IPS-NIHi7 (cell line): ENCODE measurements around the gene SMTNL2.
"Not testable (repeated sequence)": the region's sequence is repeated elsewhere in the genome, so short reads cannot be mapped to it uniquely, and the experiment has no call there.

Experiments
- DNase-seq: peaks from one replicate; pipeline ENCODE4 v3.0.0; 2012; ENCODE audit warnings: mixed read lengths; ENCODE audit errors: extremely low spot score

SMTNL2 gene

DNA sequence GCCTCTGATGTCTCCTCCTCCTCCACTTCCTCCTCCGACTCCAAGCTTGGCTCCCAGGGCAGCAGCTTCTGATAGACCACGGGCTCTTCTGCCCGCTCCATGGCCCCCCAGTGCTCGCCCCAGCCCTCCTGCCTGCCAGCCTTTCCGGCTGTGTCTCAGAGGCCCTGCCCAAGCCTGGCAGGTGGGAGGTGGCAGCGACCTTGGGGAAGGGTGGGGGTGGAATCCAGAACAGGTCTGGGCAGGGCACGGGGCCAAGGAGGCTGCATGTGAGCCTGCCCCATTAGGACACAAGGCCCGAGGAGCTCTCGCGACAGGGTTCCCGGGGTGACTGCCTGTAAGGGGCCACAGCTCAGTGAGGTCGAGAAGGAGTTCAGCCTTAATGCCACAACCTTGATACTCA is 23.9 kb upstream of the SMTNL2 start, which contains the start of gene GGT6:
TSS of gene GGT6 (minus strand) at position 157 of the 400 bp plus-strand sequence. CDS start at position 101, 56 bp downstream.
- no peak for DNase-seq

DNA sequence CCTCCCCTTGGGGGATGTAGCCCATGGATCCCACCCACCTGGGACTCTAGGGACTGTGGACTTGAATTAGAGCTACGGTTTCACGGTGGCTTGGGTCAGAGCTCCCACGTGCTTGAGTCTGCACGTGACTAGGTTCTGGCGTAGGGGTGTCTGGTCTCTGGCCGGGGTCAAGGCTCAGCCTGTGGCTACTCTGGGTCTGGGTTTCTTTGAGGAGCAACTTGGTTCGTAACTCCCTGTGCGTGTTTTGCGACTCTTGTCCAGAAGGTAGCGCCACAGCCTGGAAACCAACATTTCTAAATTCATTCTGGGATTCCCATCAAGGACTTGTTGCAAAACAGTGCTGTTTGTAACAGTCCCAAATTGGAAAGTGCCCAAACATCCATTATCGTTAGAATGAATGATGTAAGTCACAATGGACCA is 23.5 kb upstream of the SMTNL2 start:
- no peak for DNase-seq

DNA sequence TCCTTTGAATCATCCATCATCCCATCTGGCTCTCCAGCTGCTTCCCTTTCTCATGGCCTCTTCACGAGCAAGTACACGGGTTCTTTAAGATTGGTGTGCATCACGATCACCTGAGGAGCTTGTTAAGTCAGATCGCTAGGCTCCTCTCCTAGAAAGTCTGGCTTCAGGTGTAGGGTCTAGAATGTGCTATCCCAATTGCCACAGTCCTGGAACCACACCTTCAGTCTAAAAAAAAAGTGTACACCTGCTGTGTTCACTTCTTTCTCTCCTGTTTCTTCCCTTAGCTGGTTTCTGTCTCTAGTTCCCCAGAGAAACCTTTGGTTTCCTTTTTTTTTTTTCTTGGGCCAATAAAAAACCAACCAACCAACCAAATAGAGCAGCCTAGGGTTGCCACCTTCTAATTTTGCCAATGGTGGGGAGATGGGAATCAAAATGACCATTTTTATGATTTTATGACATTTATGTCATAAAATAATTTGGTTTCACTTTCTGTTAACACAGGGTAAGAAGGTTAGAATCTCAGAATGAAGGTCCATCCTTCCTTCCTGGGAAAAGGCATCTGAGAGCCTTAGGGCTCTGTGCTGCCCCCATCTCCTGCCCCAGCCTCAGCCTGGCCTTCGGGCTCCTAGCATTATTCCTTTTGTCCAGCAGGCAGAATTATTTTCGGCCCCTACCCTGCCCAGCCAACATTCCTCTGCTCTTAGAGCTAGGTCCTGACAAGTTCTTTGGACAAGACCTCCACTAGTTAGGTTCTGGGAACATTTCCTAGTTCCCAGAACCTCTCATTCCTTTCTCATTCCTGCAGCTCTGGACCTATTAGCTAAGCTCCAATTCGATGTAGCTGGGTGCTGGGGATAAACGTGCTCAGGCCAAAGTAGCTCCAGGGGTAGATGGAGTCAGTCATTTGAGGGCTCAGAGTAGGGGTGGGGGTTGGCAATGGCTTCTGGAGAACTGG is 22.0 kb upstream of the SMTNL2 start:
- no peak for DNase-seq

DNA sequence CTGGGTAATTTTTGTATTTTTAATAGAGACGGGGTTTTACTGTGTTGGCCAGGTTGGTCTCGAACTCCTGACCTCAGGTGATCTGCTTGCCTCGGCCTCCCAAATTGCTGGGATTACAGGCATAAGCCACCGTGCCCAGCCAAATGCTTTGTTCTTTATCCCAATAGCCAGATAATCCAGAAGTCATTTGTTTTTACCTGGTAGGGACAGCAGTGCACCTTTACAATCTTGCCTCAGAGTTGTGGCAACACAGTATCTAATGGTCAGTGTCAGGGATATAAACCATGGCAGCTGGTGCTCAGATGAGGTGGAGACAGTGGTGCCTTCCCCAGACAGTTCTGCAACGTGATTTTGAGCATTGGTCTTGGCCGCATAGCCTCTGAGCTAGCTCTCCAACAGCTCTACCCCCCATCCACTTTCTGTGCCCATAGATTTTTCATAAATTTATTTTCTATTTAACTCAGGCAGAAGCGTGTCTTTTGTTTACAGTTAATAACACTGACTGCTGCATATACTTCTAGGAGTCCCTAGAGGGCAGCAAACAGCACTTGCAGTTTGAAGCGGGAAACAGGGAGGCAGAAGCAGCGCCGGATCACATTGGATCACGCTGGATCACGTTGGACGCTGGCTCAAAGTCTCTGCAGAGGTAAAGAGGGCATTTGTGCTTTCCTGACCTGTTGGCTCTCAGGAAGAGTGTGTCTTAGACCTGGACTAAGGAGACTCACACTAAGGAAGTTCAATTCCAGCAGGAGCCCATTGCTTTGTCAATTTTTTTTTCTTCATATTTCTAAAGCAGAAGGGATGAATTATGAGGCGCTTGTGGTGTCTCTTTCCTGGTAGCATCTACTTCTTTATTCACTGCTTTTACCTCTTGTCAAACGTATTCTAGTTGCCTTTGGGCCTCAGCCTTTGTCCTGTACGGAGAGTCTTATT is 18.9 kb upstream of the SMTNL2 start:
- DNase-seq = peak; percentile 79

DNA sequence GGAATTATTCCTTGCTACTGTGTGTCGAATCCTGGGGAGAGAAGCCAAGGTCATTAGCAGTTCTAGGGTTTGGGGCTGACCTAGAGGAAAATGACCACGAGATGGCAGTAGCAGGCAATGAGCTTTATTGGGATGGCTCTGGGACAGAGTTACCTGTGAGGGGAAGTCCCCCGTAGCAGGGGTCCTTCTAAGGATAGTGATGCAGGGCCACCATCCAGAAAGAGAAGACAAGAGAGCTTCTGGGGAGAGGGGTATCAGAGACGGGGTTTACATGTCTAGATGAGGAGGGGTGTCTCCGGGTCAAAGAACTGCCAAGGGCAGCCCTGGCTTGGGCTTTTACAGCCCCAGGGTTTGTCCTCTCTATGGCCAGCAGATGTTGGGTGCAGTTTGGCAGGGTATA is 17.5 kb upstream of the SMTNL2 start:
- peak; percentile 88 for DNase-seq

DNA sequence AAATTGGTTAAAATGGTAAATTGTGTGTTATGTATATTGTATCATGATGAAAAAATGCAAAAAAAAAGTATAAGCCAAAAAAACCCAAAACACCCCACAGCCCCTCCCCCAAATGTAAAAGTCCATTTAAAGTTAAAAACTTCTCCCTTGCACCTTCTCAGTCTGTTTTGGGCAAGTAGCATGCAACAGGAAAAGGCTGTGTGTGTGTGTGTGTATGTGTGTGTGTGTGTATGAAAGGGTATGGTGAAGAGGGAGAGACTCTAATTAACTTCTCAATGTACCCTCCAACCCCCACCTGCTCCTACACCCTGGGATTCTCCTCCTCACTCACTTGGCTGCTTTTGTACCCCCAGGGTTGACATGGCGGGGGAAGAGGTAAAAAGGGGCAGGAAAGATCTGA is 14.7 kb upstream of the SMTNL2 start:
- DNase-seq = no peak

DNA sequence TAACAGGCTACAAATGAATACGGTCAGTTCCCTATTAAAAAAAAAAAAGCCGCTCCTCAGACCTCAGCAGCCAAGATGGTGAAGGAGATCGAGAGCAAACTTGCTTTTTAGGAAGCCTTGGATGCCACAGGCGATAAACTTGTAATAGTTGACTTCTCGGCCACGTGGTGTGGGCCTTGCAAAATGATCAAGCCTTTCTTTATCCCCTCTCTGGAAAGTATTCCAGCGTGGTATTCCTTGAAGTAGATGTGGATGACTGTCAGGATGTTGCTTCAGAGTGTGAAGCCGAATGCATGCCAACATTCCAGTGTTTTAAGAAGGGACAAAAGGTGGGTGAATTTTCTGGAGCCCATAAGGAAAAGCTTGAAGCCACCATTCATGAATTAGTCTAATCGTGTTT is 12.2 kb upstream of the SMTNL2 start:
- no peak for DNase-seq

DNA sequence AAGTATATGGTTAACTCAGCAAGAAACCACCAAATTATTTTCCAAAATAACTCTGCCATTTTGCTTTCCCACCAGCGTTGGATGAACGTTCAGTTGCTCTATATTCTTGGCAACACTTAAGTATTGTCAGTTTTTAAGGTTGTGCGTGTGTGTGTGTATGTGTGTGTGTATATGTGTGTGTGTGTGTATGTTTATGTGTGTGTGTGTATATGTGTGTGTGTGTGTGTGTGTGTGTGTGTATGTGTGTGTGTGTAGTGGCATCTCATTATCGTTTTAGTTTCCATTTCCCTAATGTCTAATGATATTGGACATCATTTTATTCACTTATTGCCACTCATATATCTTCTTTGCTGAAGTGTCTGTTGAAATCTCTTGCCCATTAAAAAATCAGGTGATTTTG is 11.2 kb upstream of the SMTNL2 start:
- no peak for DNase-seq

DNA sequence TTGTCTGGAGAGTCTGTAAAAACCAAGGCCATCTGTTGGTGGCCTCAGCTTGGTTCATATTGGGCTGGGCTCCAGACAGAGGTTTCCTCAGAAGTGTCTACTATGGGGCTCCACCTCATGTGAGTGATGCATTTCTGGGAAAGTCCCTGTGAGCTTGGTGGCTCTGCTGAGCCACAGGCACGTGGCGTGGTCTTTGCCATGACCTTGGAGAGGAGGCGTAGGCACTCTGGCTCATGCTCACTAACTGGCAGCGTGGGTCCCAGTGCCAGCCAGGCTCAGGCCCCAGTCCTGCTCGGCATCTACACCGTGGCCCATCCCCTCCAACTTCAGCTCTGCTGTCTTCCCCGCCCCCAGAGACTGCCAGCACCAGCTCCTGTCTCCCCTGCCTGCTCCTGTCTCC is 10.7 kb upstream of the SMTNL2 start:
- no peak for DNase-seq

DNA sequence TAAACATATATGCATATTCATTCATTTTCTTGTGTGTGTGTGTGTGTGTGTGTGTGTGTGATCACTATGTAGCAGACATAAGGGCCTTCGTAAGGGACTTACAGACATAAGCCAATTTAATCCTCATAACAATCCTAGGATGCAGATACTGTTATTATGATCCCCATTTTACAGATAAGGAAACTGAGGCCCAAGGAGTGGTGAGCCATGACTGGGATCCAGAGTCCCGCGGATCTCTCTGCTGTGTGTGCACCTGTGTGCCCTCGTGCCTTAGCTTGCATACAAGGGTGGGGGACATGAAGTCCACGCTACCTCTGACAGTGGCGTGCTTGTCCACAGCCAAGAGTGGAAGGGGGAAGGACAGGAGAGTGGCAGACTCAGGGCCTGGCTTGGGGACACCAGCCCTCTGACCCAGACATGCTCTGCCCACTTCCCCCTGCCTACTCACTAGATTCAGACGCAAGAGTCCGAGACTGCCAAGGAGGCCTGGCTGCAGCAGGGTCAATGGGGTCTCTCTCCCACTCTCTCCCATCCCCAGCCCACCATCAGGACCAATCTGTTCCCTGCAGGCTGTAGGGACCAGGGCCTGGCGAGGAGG is 9.8 kb upstream of the SMTNL2 start:
- no peak for DNase-seq

DNA sequence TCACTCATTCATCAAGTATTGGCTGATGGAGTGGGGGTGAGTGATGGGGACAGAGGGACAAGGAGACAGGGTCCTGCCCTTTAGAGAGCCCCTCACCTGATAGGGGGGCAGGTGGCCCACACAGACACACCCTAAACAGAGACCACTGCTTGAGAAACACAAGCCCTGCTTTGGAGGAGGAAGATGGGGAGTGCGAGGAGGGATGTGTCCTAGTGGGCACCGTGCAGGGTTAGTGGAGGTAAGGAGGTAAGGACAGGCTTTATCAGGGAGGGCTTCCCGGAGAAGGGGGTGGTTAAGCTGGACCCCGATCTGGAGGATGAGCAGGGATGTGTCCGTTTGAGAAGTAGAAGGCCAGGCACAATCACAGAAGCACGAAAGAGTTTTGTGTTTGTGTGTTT is 8.2 kb upstream of the SMTNL2 start:
- DNase-seq = no peak

DNA sequence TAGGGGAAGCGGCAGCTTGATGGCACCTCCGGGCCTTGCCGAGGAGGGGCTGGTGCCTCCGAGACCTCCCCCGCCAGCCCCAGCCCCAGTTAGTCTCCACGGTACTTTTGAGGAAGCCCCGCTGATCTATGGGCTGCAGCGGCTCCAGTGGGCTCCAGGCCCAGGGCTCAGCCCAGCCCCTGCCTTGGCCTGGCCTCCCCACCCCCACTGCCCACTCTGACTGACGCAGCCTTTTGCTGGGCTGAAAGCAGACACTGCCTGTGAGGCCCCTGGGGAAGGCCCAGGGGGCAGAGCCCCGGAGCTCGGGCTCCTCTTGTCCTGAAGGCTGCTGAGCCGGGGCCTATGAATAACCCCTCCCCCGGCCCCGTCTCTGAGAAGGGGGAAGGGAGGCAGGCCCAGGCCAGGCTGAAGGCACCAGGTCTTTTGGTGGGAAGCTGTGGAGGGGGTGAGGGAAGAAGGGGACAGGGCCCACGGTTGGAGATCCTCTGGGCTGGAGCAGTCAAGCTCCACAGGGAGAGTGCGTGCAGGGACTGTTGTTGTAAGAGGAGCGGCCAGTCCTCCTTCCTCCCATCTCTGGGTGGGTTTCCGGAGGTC is 7.5 kb upstream of the SMTNL2 start:
- DNase-seq = peak; percentile 86

DNA sequence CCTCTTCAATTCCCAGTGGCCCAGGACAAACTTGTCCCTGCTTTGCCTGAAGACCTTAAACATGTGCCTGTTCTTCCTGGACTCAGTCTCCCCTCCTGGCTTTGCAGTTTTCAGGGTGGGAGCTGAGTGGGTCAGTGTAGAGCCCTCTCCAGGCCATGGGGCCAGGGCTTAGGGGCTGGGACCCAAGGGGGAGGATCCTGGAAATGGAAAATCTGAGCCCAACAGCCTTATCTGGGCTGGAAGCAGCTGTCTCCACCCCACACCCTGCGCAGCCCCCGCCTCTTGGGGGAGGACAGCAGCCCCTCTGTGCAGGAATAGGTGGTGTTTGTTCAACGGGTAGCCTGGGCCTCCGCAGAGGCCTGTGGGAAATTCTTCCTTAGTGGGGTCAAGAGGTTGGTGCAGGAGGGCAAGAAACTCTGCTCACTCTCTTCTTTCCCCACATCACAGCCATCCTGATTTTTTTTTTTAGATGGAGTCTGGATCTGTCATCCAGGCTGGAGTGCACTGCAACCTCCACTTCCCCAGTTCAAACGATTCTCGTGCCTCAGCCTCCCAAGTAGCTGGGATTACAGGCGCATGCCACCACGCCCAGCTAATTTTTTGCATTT is 6.8 kb upstream of the SMTNL2 start:
- DNase-seq = no peak

DNA sequence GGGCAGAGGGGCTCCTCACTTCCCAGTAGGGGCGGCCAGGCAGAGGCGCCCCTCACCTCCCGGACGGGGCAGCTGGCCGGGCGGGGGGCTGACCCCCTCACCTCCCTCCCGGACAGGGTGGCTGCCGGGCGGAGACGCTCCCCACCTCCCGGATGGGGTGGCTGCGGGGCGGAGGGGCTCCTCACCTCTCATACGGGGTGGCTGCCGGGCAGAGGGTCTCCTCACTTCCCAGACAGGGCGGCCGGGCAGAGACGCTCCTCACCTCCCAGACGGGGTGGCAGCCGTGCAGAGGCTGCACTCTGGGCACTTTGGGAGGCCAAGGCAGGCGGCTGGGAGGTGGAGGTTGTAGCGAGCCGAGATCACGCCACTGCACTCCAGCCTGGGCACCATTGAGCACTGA is 6.0 kb upstream of the SMTNL2 start:
- DNase-seq = not testable (repeated sequence)

DNA sequence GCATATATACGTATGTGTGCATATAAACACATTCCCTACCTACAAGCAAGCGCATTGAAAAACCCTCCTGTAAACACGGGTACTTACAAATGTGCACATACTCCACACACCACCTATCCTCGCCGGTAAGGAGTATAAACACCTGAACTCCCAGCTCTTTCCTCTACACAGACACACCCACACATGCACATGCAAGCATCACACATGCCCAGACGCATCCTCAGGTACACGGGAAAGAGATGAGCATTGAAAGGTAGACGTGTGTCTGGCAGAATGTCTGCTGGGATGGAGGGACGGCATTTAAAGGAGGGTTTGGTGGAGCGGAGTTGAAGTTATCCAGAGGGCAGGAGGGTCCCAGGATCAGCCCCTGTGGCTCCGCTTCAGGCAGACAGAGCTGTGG is 4.7 kb upstream of the SMTNL2 start:
- no peak for DNase-seq

DNA sequence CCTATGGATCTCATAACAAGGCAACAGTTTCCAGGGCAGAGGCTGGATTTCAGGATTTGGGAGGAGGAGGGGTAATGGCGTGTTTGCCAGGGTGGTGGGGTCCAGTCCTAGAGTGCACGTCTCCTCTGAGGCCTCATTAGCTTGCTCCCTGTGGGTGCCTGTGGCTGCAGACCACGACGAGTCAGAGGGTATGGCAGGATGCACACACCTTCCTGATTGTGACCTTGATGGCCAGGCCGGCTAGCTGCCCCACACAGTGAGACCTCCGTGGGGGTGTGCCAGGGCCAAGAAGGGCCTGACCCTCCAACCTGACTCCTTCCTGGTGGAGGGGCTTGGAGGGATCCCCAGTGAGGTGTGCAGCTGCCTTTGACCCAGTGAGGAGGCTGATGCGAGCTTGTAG is 4.0 kb upstream of the SMTNL2 start:
- no peak for DNase-seq

DNA sequence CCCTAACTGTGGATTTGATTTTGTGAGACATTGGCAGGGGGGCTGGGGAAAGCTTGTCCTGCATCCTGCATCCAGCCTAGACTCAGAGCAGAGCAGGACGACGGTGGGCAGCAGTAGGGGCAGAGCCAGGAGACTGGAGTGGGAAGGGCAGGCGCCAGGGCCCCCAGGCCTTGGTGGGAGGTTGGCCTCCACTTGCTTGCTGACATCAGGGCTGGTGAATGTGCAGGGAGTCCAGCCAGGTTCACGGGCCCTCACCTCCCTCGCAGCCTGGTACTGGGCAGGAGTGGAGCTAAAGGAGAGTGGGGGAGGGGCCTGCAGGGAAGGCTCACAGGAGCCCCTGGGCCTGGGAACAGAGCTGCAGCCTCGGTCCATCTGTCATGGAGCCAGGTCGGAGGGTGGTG is 2.2 kb upstream of the SMTNL2 start:
- no peak for DNase-seq

DNA sequence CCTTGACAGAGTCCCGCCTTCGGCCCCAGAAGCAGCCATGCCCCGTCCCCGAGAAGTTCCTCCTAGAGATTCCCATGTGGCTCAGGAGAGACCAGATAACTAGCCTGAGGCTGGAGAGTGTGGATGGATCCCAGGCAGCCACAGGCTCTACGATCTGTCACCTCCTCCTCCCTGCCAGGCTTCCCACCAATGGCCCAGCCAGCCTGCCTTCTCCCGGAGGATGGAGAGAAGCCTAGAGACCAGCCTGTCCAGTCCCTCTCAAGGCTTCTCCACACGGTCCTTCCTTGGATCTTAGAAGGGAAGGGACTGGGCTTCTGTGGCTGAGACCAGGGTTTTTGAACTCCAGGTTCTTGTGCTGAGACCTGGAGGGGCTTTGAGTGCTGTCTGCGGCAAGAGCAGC is 1.6 kb upstream of the SMTNL2 start:
- no peak for DNase-seq

DNA sequence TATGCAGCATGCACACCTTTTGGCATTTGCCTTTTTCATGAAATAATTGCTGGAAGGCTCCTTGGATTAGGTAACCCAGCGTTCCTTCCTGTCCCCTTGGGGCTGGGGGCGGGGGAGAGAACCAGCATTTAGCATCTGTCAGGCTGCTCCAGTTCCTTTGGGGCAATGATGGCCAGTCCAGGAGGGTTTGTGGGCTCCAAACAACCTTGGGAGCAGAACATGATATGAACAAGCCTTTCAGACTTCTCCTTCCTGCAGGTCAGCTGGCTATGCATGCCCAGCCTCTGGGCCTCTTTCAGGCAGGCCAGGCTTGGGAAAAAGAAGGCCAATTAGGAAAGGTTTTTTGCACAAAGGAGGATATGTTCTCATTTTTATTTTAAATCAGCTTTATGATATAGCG is 1.1 kb upstream of the SMTNL2 start:
- no peak for DNase-seq

DNA sequence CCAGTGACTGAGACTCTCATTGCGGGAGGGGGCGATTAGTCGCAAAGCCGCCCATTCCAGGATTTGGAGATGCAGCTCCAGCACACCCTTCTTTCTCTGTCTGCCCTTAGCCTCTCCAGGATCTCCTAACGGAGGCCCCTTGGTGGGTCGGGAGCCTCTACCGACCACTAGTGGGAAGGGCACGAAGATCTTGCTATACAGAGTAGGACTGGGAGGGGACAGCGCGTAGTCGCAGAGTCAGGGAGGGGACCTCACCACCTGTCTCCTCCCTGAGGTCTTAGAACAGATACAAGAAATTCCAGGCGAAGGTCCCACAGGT is 588 bp upstream of the SMTNL2 start:
- peak; percentile 54 for DNase-seq

DNA sequence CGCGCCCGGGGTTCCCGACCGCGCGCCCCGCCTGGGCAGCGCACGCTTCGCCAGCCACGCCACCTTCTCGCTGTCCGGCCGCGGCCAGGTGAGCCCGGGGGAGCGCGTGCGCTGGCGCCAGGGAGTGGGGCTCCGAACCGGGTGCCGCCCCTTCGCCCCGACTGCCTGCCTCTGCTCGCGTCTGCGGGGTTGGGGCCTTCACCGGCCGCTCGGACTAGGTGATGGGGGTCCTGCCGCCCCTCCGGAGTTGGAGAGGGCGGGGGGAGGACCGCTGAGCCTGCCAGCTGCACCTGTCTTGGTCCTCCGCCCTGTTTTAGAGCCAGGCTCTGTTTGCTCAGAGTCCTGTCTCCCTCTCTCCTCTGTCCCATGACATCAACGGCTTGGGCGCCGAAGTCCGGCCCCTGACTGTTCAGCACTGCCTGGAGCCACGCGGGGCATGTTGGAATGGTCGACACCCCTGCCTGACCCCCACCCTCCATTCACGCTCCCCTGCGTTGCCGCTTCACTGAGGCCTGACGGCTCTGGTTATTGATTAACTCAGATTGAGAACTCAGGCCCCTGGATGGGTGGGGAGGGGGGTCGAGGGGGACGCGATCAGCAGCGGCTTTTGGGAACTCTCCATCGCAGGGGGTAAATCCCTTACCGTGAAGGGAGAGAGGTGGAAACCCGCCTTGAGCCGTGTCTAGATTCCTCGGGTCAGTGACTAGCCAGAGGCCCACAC is 748 bp downstream of the SMTNL2 start:
- no peak for DNase-seq
